ENCODE results near the gene GLO1.

The GLO1 gene

DNA sequence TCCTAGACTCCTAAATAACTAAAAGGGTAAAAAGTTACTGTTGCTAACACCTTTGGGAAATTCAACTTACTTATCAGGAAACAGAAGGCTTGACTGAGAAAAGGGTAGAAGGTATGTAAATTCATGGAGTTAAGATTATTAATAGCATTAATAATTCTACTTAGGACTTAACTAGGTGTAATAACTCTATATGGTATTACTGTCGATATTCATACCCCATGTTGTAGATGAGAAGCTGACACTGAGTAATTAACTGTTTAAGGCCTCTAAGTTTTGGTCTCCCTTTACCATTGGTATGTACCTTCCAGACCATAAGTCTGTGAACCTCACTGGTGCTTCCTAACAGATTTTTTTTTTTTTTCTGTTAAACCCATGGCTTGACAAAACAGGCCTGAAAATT lies 15.4 kb downstream of the GLO1 start:
- TF ChIP-seq FOXP2 (optimal IDR thresholded peaks at IDR 0.05; ENCODE audit: borderline replicate concordance, extremely low read depth, extremely low read length, insufficient read depth) (no peak), POLR2AphosphoS5 (IDR thresholded peaks at IDR 0.05; ENCODE audit: low read depth, low read length) (no peak), TAF1 (IDR thresholded peaks at IDR 0.05; ENCODE audit: borderline replicate concordance, insufficient read depth, low read length) (no peak), SIN3A (IDR thresholded peaks at IDR 0.05; ENCODE audit: borderline replicate concordance, insufficient read depth, low read length) (no peak)
- TF ChIP-seq, protein P1, sequence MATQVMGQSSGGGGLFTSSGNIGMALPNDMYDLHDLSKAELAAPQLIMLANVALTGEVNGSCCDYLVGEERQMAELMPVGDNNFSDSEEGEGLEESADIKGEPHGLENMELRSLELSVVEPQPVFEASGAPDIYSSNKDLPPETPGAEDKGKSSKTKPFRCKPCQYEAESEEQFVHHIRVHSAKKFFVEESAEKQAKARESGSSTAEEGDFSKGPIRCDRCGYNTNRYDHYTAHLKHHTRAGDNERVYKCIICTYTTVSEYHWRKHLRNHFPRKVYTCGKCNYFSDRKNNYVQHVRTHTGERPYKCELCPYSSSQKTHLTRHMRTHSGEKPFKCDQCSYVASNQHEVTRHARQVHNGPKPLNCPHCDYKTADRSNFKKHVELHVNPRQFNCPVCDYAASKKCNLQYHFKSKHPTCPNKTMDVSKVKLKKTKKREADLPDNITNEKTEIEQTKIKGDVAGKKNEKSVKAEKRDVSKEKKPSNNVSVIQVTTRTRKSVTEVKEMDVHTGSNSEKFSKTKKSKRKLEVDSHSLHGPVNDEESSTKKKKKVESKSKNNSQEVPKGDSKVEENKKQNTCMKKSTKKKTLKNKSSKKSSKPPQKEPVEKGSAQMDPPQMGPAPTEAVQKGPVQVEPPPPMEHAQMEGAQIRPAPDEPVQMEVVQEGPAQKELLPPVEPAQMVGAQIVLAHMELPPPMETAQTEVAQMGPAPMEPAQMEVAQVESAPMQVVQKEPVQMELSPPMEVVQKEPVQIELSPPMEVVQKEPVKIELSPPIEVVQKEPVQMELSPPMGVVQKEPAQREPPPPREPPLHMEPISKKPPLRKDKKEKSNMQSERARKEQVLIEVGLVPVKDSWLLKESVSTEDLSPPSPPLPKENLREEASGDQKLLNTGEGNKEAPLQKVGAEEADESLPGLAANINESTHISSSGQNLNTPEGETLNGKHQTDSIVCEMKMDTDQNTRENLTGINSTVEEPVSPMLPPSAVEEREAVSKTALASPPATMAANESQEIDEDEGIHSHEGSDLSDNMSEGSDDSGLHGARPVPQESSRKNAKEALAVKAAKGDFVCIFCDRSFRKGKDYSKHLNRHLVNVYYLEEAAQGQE (IDR thresholded peaks at IDR 0.05; ENCODE audit: insufficient read depth in 1 of 2, low read depth in 2 of 2, low read length in 2 of 2): no peak

DNA sequence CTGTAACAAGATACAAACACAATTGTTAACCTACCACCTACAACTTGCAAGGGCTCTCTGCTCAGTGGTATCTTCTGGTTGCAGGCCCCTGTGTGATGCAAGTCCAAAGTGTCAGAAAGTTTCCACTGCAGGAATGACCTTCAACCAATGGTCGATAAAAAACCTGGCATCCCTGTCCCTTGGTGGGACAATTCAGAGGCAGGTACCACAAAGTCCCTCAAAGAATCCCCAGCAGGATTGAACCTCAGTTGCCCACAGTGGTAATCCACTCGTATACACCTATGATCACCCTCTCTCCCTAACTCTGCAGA lies 15.9 kb downstream of the GLO1 start:
- TF ChIP-seq SIN3A (IDR thresholded peaks at IDR 0.05; ENCODE audit: borderline replicate concordance, insufficient read depth, low read length) (no peak), TAF1 (IDR thresholded peaks at IDR 0.05; ENCODE audit: borderline replicate concordance, insufficient read depth, low read length) (no peak), FOXP2 (optimal IDR thresholded peaks at IDR 0.05; ENCODE audit: borderline replicate concordance, extremely low read depth, extremely low read length, insufficient read depth) (no peak), POLR2AphosphoS5 (IDR thresholded peaks at IDR 0.05; ENCODE audit: low read depth, low read length) (no peak)
- TF ChIP-seq, protein P1 (IDR thresholded peaks at IDR 0.05; ENCODE audit: insufficient read depth in 1 of 2, low read depth in 2 of 2, low read length in 2 of 2): no peak

DNA sequence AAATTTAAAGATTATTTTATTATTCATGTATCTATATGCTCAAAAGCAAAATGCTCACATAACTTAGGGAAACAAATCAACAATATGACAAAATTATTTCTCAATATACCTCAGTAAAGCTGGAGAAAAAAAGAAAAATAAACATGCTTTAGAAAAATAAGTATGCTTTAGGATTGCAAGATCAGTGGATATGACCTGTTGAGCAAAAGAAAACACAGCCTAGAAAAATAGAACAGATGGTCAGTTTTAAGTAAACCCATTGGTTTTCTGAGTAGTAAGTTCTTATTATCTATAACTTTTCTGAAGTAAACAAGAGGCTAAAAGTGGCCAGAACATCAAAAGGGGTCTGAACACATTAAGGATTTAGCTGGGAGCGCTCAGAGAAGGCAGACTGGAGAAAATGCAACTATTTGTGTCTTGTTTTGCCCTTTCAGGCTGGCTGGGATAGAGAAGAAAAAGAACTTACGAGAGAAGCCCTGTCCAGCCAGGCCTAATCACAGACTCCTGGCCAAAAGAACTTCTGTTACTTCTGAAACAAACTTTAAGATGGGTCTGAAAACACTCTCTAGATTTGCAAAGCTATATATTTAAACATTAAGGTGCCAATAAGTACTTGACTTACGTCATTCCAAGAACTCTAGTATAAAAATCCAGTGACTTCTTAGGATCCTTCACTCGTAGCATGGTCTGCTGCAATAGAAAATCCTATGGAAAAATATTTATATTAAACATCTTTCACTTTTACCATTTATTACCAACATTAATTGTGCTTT lies 16.5 kb downstream of the GLO1 start:
- TF ChIP-seq TAF1 (IDR thresholded peaks at IDR 0.05; ENCODE audit: borderline replicate concordance, insufficient read depth, low read length): no peak
- TF ChIP-seq, protein P1 (IDR thresholded peaks at IDR 0.05; ENCODE audit: insufficient read depth in 1 of 2, low read depth in 2 of 2, low read length in 2 of 2): no peak
- TF ChIP-seq SIN3A (IDR thresholded peaks at IDR 0.05; ENCODE audit: borderline replicate concordance, insufficient read depth, low read length): no peak
- TF ChIP-seq POLR2AphosphoS5 (IDR thresholded peaks at IDR 0.05; ENCODE audit: low read depth, low read length): no peak
- TF ChIP-seq FOXP2 (optimal IDR thresholded peaks at IDR 0.05; ENCODE audit: borderline replicate concordance, extremely low read depth, extremely low read length, insufficient read depth): no peak

DNA sequence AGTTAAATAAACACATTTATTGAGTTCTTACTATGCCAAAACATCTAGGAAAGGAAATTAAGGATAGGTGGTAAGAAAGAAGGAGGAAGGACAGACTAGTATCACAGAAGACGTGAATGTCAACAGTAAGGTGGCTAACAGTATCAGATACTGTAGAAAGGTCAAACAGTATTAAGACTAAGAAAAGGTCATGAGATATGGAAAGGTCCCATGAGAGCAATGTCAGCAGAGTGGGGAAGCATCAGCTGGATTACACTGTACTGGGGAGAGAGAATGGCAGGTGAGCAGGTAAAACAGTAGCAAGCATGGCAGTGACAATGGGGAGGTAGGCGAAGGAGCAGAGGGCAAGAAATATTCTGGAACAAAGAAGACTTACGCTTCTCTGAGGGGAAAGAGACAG lies 18.0 kb downstream of the GLO1 start:
- TF ChIP-seq TAF1 (IDR thresholded peaks at IDR 0.05; ENCODE audit: borderline replicate concordance, insufficient read depth, low read length) (no peak), FOXP2 (optimal IDR thresholded peaks at IDR 0.05; ENCODE audit: borderline replicate concordance, extremely low read depth, extremely low read length, insufficient read depth) (no peak), SIN3A (IDR thresholded peaks at IDR 0.05; ENCODE audit: borderline replicate concordance, insufficient read depth, low read length) (no peak), POLR2AphosphoS5 (IDR thresholded peaks at IDR 0.05; ENCODE audit: low read depth, low read length) (no peak)
- TF ChIP-seq, protein P1 (IDR thresholded peaks at IDR 0.05; ENCODE audit: insufficient read depth in 1 of 2, low read depth in 2 of 2, low read length in 2 of 2): no peak
